Measurements from ENCODE around the gene RGS6. TPM values are rescaled to one million over a fixed set of nuclear protein-coding genes. Genes with fewer than 3 reads are reported as not detected.

The RGS6 gene
- total and polyA plus RNA-seq, 2 of the 4 experiments (the other 2 are of a cell fraction), result not detected

GRCh38 chr14:72164420-72165228 is 232.4 kb downstream of the RGS6 start:
- Histone ChIP-seq H2AK5ac (ENCODE audit: low read depth, low read length) (no peak overlapping the region), H3K4me1 (ENCODE audit: control insufficient read depth, insufficient read depth, low read length) (no peaks in the 10 kb centered on the region), H3K4me3 (ENCODE audit: insufficient read depth, low read depth, low read length) (no peak overlapping the region), H2BK15ac (ENCODE audit: low read depth, low read length) (no peak overlapping the region), H4K5ac (ENCODE audit: low read depth, low read length) (no peak overlapping the region), H4K20me1 (ENCODE audit: insufficient read depth, low read length) (no peaks in the 10 kb centered on the region), H3K4ac (ENCODE audit: low read depth, low read length) (no peak overlapping the region), H4K8ac (ENCODE audit: low read depth in 2 of 2, low read length in 2 of 2) (no peak overlapping the region), H3K79me1 (ENCODE audit: low read depth in 1 of 2, low read length in 2 of 2) (no peaks in the 10 kb centered on the region), H2AFZ (replicated peaks; ENCODE audit: low read length, poor library complexity) (no peak overlapping the region), H3K9me3 (ENCODE audit: control insufficient read depth, insufficient read depth, low read length) (no peaks in the 10 kb centered on the region), H4K91ac (ENCODE audit: insufficient read depth, low read depth, low read length) (no peak overlapping the region), H2AK9ac (replicated peaks; ENCODE audit: low read depth, low read length, poor library complexity) (no peak overlapping the region), H2BK5ac (ENCODE audit: low read depth, low read length, poor library complexity, severe bottlenecking) (no peak overlapping the region), H3K27me3 (ENCODE audit: control insufficient read depth, insufficient read depth, low read length) (no peaks in the 10 kb centered on the region), H3K18ac (ENCODE audit: low read depth, low read length) (no peak overlapping the region), H3K4me2 (ENCODE audit: low read depth, low read length) (no peak overlapping the region), H2BK20ac (ENCODE audit: low read depth, low read length) (no peak overlapping the region), H3K9me1 (ENCODE audit: insufficient read depth, low read length) (no peaks in the 10 kb centered on the region), H2BK120ac (ENCODE audit: low read depth, low read length) (no peak overlapping the region), H3K9ac (ENCODE audit: low read depth, low read length) (no peak overlapping the region), H3K14ac (replicated peaks; ENCODE audit: low read depth, low read length) (no peak overlapping the region), H3K36me3 (ENCODE audit: control insufficient read depth, insufficient read depth, low read length) (no peaks in the 10 kb centered on the region), H3K56ac (ENCODE audit: extremely low read depth, insufficient read depth, low read length) (no peak overlapping the region), H3K27ac (ENCODE audit: insufficient read depth, low read length) (no peak overlapping the region), H3K23ac (ENCODE audit: low read depth, low read length) (no peak overlapping the region)
- TF ChIP-seq MXI1 (IDR thresholded peaks at IDR 0.05; ENCODE audit: borderline replicate concordance, low read depth, low read length), result no peak
- TF ChIP-seq BHLHE40 (IDR thresholded peaks at IDR 0.05; ENCODE audit: low read depth, low read length), result no peak
- no peak for TF ChIP-seq RFX5 (IDR thresholded peaks at IDR 0.05; ENCODE audit: low read depth, low read length)
- TF ChIP-seq RCOR1 (IDR thresholded peaks at IDR 0.05; ENCODE audit: insufficient replicate concordance, low read length), result no peak
- TF ChIP-seq USF2 (IDR thresholded peaks at IDR 0.05; ENCODE audit: low read depth, low read length), result no peak
- ATAC-seq (ENCODE audit: low read depth) (no peak), DNase-seq (no peak)
- BruUV-seq (replicated peaks), result no TSS peak
- in situ Hi-C loops (cut with MboI; ENCODE audit: low sequenced_read_pairs) (no loop called here), intact Hi-C loops (cut with micrococcal nuclease) (no loop called here), dilution Hi-C loops (cut with HindIII; ENCODE audit: low sequenced_read_pairs, unreplicated experiment) (no loop called here)
- ChIA-PET CTCF (no interaction called here), POLR2A (ENCODE audit: unreplicated experiment) (no interaction called here)
- WGBS, 2 experiments (ENCODE audit: extremely low coverage in 2 of 2, insufficient read length in 1 of 2), result 25% methylated on average over 2 of the region's 9 CpGs; no CpG with 5 or more reads in 1 of the 2 experiments
